Right cardiac atrium (tissue), 5 donors: Measurements from ENCODE around the gene RAC3. TPM values are rescaled to one million over a fixed set of nuclear protein-coding genes. Genes with fewer than 3 reads are reported as not detected.

Experiments
- ATAC-seq, 2 donors: fragments of 200-7000 bp; cut with Tn5 transposase; one replicate each; pipeline versions ENCODE4 v1.8.0 to v1.9.1; 2020; ENCODE audit warnings: moderate library complexity in 2 of 2, mild to moderate bottlenecking in 1 of 2
- DNase-seq, 3 donors: peaks; one replicate each; pipeline ENCODE4 v3.0.0-alpha.2; 2020
- H3K27ac ChIP-seq: one replicate; pipeline ENCODE4 v1.5.1; 2013; ENCODE audit warnings: mild to moderate bottlenecking, low read length, control low read depth, moderate library complexity
- H3K27me3 ChIP-seq: one replicate; pipeline ENCODE4 v1.6.1; 2013; ENCODE audit not compliant: control insufficient read depth, insufficient read depth
- H3K4me1 ChIP-seq: one replicate; pipeline ENCODE4 v1.6.1; 2013; ENCODE audit warnings: low read length; ENCODE audit not compliant: control insufficient read depth, insufficient read depth
- H3K4me3 ChIP-seq: one replicate; pipeline ENCODE4 v1.5.1; 2013; ENCODE audit warnings: low read length, control low read depth
- H3K9me3 ChIP-seq: one replicate; pipeline ENCODE4 v1.6.1; 2013; ENCODE audit warnings: low read length; ENCODE audit not compliant: control insufficient read depth
- WGBS: extraction: QIAGEN DNeasy Blood & Tissue Kit; methylation state at CpG from one replicate; pipeline ENCODE4 v1.1.7; 2013; 5-methylcytosine and 5-hydroxymethylcytosine counted together
- intact Hi-C, 4 donors: fragments of 100-400 bp; cut with DNase I; formaldehyde crosslinking; loops; one replicate each; pipeline versions ENCODE4 v1.11.0 to v1.14.0; 2022 to 2023
- polyA plus RNA-seq: library from polyadenylated mRNA; stranded (reverse); fragments of 200-250 nt; gene quantifications from one replicate; pipeline ENCODE4 v1.2.3, GENCODE V29; 2013
- total RNA-seq, 4 donors: library from RNA; stranded (reverse); fragmentation: NEBNext Ultra II Directional; extraction: Animal tissue kit (Norgen Biotek cat#: 25700); gene quantifications; one replicate each; pipeline ENCODE4 v1.2.1, GENCODE V29; 2021
- donor health status: healthy with polysubstance abuse.
- donor health status: DM: no; HTN: yes; CAD: no.
- donor health status: DM: no; HTN: no; CAD: no.
- donor health status: DM: no; HTN: yes; CAD: no; lungs with severe emphysema.
- donor health status: DM: yes; HTN: yes; CAD: no.

The RAC3 gene
- total and polyA plus RNA-seq, 5 donors = 1.0 to 2.4 (median 1.6) TPM

- no peak overlapping the region for H3K4me3 ChIP-seq
- no peak for ATAC-seq
- no peaks in the 10 kb centered on the region for H3K9me3 ChIP-seq
- no peaks in the 10 kb centered on the region for H3K27me3 ChIP-seq
- WGBS = 40% methylated on average over 25 of the region's 25 CpGs
- H3K27ac ChIP-seq = no peak overlapping the region
- H3K4me1 ChIP-seq = peaks cover 3% of the 10 kb centered on the region
- intact Hi-C loops = loop anchor here in 3 of 4 donors (1.0 to 5.0 kb wide), 3 partner anchors 59 to 64 kb away; partner anchors contain the start of gene NOTUM (in 1 of the 3)
- DNase-seq = peak; percentile 74 to 91 (median 90)
Observed at GRCh38 chr17:82021107-82021899, 10.2 kb upstream of the RAC3 start.

DNA sequence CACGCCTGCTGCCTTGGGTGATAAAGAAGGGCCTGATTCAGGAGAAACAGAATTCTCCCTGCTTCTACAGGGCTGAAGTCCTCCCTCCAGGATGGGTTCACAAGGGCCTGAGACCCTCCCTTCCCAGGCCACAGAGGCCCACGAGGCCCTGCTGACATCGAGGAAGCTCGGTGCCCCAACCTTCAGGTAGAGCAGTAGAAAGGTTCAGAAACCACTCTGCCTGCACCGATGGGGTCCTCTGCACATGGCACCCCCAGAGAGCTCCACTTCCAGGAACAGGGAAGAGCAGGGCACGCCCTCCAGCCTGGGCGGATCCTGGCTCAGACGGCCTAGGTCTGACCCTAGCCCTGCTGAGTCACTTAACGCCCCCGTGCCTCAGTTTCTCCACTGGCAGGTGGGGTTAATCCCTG is 9.6 kb upstream of the RAC3 start:
- ATAC-seq (no peak), DNase-seq (no peak)
- Histone ChIP-seq H3K27me3 (no peaks in the 10 kb centered on the region), H3K4me3 (peak overlapping the region; percentile 75), H3K4me1 (peaks cover 3% of the 10 kb centered on the region), H3K9me3 (no peaks in the 10 kb centered on the region), H3K27ac (no peak overlapping the region)
- WGBS = 7% methylated on average over 10 of the region's 10 CpGs
- intact Hi-C loops = loop anchor here in 3 of 4 donors (1.0 to 5.0 kb wide), 3 partner anchors 60 to 65 kb away; partner anchors contain the start of gene NOTUM (in 1 of the 3)

GRCh38 chr17:82022310-82022980 is 9.0 kb upstream of the RAC3 start, which contains the start of gene CENPX:
Gene CENPX, minus strand, starts transcription at chr17:82022878. Its CDS starts 17 bp downstream, at chr17:82022861.
- ATAC-seq (no peak), DNase-seq (no peak)
- peak within 1 kb of the TSS; percentile 31 for H3K27ac ChIP-seq
- intact Hi-C loops = loop anchor here in 2 of 4 donors (5.0 kb wide), 2 partner anchors 60 to 65 kb away; partner anchors contain the start of gene NOTUM (in 1 of the 2)
- peak within 1 kb of the TSS; percentile 75 for H3K4me3 ChIP-seq
- H3K4me1 ChIP-seq = peaks cover 3% of the 10 kb centered on the region
- no peaks in the 10 kb centered on the region for H3K9me3 ChIP-seq
- no peaks in the 10 kb centered on the region for H3K27me3 ChIP-seq
- WGBS = under 1% methylated on average over 64 of the region's 64 CpGs

- Histone ChIP-seq H3K27me3 (no peaks in the 10 kb centered on the region), H3K4me1 (peaks cover 3% of the 10 kb centered on the region), H3K4me3 (peak within 1 kb of the TSS; percentile 75), H3K27ac (peak within 1 kb of the TSS; percentile 31), H3K9me3 (no peaks in the 10 kb centered on the region)
- ATAC-seq (peak; percentile 96), DNase-seq (peak; percentile 100)
- intact Hi-C loops = loop anchor here in 2 of 4 donors (5.0 kb wide), 2 partner anchors 61 to 66 kb away; partner anchors contain the start of gene NOTUM (in 1 of the 2)
- under 1% methylated on average over 42 of the region's 42 CpGs for WGBS
Observed at GRCh38 chr17:82022981-82023446, 8.5 kb upstream of the RAC3 start, which contains the start of gene LRRC45. Gene LRRC45, plus strand, starts transcription at chr17:82023305. Its CDS starts 339 bp downstream, at chr17:82023644.

- Histone ChIP-seq H3K4me1 (peaks cover 3% of the 10 kb centered on the region), H3K27me3 (no peaks in the 10 kb centered on the region), H3K9me3 (no peaks in the 10 kb centered on the region), H3K4me3 (peak overlapping the region; percentile 75), H3K27ac (no peak overlapping the region)
- 7% methylated on average over 55 of the region's 55 CpGs for WGBS
- ATAC-seq (peak in 1 of 2 donors; percentile 1), DNase-seq (no peak)
- intact Hi-C loops = loop anchor here in 2 of 4 donors (5.0 kb wide), 2 partner anchors 61 to 66 kb away; partner anchors contain the start of gene NOTUM (in 1 of the 2)
Observed at GRCh38 chr17:82023447-82024241, 7.8 kb upstream of the RAC3 start.

DNA sequence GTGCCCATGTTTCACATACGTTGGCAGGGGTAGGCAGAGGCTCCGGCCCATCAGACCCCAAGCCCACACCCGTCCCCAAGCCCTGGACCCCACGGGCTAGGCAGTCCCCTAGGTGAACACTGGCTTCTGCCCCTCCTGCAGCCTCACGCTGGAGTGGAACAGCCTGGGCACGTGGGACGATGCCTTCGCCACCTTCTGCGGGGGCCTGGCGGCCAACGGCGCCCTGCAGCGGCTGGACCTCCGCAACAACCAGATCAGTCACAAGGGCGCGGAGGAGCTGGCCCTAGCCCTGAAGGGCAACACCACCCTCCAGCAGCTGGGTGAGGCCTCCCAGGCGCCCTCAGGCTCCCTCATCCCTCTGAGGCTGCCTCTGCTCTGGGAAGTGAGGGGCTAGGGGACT is 6.6 kb upstream of the RAC3 start:
- ATAC-seq (no peak), DNase-seq (no peak)
- Histone ChIP-seq H3K4me3 (no peak overlapping the region), H3K27me3 (no peaks in the 10 kb centered on the region), H3K4me1 (peaks cover 3% of the 10 kb centered on the region), H3K27ac (no peak overlapping the region), H3K9me3 (no peaks in the 10 kb centered on the region)
- WGBS = 96% methylated on average over 17 of the region's 17 CpGs
- intact Hi-C loops = loop anchor here in 3 of 4 donors (5.0 kb wide), 3 partner anchors 63 to 127 kb away; partner anchors contain the start of gene NOTUM (in 1 of the 3)

GRCh38 chr17:82025401-82026107 is 5.9 kb upstream of the RAC3 start:
- no peaks in the 10 kb centered on the region for H3K27me3 ChIP-seq
- H3K4me1 ChIP-seq = peaks cover 3% of the 10 kb centered on the region
- H3K4me3 ChIP-seq = no peak overlapping the region
- intact Hi-C loops = loop anchor here in 1 of 4 donors (5.0 kb wide), 1 partner anchor 127 kb away; no protein-coding TSS in a partner anchor
- no peak overlapping the region for H3K27ac ChIP-seq
- WGBS = 93% methylated on average over 25 of the region's 25 CpGs
- ATAC-seq = no peak
- no peaks in the 10 kb centered on the region for H3K9me3 ChIP-seq
- no peak for DNase-seq

GRCh38 chr17:82028246-82028645 is 3.2 kb upstream of the RAC3 start:
- intact Hi-C loops = loop anchor here in 1 of 4 donors (5.0 kb wide), 1 partner anchor 124 kb away; no protein-coding TSS in a partner anchor
- ATAC-seq = no peak
- Histone ChIP-seq H3K9me3 (no peaks in the 10 kb centered on the region), H3K4me3 (no peak overlapping the region), H3K27me3 (no peaks in the 10 kb centered on the region), H3K27ac (no peak overlapping the region), H3K4me1 (no peaks in the 10 kb centered on the region)
- WGBS = 95% methylated on average over 13 of the region's 13 CpGs
- DNase-seq = no peak

DNA sequence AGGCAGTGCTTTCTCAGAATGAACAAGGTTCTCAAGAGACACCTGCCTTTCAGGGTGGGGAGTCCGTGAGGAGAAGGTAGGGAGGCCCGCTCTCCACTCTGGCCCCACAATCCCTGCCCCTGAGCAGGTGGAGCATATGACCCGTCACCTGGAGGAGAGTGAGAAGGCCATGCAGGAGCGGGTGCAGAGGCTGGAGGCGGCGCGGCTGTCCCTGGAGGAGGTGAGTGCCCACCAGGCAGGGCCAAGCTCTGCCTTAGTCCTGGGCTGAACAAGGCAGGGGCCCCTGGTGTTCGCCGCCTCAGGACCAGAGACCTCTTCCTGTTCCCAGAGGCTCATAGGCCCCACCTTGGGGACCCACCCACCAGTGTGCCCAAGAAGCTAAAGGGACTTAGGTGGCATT is 2.5 kb upstream of the RAC3 start:
- ATAC-seq (no peak), DNase-seq (no peak)
- WGBS = 99% methylated on average over 9 of the region's 9 CpGs
- Histone ChIP-seq H3K9me3 (no peaks in the 10 kb centered on the region), H3K4me3 (no peak overlapping the region), H3K27ac (no peak overlapping the region), H3K27me3 (no peaks in the 10 kb centered on the region), H3K4me1 (no peaks in the 10 kb centered on the region)
- intact Hi-C loops = loop anchor here in 1 of 4 donors (5.0 kb wide), 1 partner anchor 123 kb away; no protein-coding TSS in a partner anchor
